T follicular helper cell (primary cell): ENCODE measurements around the gene RASGRP3.
A peak's percentile ranks its signal among the peaks of the same experiment; 100 is the strongest.

Experiments used
- DNase-seq: peaks from one replicate; pipeline ENCODE4 v3.0.0-alpha.2; 2020; ENCODE audit warnings: low read depth

The RASGRP3 gene

DNA sequence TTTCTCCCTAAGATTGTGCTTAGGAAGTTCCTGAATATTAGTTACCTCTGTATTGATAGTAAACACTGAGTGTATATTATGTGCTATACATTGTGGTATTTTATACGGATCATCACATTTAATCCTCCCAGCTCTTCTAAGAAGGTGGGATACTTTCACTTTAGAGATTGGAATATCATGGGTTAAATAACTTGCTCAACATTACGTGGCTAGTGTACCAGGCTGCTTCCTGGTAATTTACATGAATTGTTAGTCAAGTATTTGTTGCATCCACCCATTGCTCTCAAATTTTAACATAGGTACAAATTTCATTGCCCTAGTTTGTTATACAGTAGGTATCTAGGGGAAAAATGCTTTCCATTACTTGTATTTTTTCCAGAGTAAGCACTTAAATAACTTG is 101.2 kb downstream of the RASGRP3 start:
- DNase-seq, result no peak

DNA sequence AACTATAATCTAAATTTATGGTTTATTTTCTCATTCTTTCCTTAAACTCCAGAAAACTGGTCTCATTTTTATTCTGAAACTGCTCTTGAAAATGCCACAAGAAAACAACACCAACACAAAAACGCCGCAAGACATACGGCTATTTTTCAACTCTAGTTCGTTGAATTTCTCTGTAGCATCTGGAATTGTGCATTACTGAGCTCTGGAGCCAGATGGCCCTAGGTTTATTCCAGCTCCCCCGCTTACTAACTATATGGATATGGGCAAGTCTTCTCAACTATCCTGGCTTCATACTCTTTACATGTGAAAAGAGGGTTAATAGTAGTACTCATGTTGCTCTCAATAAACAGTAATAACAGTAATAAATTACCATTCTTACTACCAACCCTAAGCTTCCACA is 102.8 kb downstream of the RASGRP3 start:
- no peak for DNase-seq

DNA sequence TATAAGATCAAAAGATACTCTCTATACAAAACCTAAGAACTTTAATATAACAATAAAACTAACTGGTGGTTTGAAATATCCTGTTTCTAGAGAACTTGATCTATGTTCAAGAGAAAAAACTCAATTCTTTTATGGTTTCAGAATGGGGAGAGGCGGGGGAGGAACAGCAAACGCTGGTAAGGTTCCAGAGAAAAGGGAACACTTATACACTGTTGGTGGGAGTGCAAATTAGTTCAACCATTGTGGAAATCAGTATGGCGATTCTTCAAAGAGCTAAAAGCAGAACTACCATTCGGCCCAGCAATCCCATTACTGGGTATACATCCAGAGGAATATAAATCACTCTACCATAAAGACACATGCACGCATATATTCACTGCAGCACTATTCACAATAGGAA is 105.4 kb downstream of the RASGRP3 start:
- no peak for DNase-seq

GRCh38 chr2:33583194-33583938 is 106.9 kb downstream of the RASGRP3 start:
- no peak for DNase-seq

DNA sequence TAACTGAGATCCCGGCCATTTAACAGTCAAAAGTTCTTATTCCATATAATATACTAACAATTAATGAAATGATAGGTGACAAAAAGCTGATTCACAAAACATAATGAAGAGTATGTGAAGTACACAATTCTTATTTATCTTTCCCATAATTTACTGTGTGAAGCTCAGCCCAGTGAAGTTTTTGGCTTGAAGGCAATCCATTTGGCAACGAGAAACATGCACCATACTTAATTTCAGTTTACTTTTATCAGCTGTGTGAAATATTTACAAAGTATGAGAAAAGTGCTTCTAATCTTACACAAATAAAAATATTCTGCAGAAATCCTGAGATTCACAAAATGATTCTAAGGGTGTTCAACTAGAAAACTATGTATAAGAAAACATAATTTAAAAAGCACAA is 110.3 kb downstream of the RASGRP3 start:
- DNase-seq, result no peak

GRCh38 chr2:33588232-33588631 is 111.8 kb downstream of the RASGRP3 start:
- no peak for DNase-seq

GRCh38 chr2:33589444-33589843 is 113.0 kb downstream of the RASGRP3 start:
- no peak for DNase-seq

GRCh38 chr2:33595385-33595784 is 118.9 kb downstream of the RASGRP3 start:
- DNase-seq, result no peak

DNA sequence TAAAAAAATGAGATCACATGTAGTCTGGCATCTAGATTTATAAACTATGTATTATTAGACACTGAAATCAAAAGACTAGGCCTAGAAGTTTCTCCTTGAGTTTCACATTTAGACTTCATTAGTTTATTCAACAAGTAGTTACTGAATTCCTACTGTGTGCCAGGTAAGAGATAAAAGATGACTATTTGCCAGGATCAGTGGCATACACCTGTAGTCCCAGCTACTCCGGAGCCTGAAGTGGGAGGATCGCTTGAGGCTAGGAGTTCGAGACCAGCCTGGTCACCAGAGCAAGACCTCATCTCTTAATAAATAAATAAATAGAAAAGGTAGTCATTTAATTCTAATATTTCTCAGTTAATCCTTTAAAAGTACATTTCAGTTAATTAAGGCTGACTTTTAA is 120.6 kb downstream of the RASGRP3 start:
- DNase-seq, result no peak

DNA sequence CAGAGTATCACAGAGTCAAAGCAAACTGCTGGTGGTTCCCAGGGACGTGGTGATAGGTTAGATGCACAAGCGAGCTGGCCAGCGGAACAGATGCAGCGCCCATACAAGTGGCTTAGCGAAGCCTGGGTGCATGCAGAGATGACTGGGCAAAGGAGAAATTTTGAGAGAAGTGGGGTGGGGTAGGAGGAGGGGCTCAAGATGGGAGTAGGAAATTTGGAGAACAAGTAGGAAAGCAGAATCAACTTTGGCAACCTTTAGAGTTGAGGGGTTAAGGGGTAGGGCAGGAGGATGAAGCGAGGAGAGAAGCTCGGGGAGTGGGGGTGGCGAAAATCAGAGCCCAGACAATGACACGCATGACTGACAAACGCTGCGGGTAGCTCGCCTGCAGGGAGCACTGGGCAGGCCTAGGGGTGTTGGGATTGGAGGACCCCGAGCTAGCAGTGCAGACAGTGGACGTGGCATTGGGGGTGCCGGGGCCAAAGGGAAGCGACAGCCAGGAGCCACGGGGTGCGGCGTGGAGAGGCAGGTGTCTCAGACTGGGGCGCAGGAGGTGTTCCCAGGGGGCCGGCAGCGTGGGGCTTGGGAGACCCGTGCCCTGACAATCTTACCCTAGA is 122.2 kb downstream of the RASGRP3 start:
- DNase-seq, result peak; percentile 12

- DNase-seq, result peak; percentile 97
These were observed 122.9 kb downstream of the RASGRP3 start, which contains the start of gene FAM98A for GRCh38 chr2:33599175-33599942. TSS of gene FAM98A (minus strand) at chr2:33599299. CDS start at chr2:33599221, 78 bp downstream.

GRCh38 chr2:33599943-33600192 is 123.4 kb downstream of the RASGRP3 start:
- no peak for DNase-seq

- DNase-seq, result no peak
These were observed 125.9 kb downstream of the RASGRP3 start for GRCh38 chr2:33602201-33602830.

DNA sequence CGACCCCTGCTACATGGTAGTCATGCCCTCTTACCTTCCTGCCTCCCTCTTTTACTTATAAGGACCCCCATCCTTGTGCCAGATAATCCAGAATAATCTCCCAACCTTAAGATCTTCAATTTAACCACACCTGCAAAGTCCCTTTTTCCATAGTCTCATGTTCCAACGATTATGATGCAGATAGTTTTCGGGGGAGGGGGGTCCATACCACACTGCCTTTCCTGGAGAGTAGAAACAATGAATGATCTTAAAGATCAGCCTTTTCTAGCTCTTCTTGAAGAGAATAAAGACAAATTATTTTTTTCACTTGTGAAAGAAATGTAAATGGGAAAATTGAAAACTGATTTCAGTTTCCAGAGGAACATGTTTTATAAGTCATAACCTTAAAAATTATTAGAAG is 127.0 kb downstream of the RASGRP3 start:
- DNase-seq, result no peak

- no peak for DNase-seq
These were observed 128.6 kb downstream of the RASGRP3 start for GRCh38 chr2:33605056-33605455.

GRCh38 chr2:33606100-33606499 is 129.7 kb downstream of the RASGRP3 start:
- no peak for DNase-seq

DNA sequence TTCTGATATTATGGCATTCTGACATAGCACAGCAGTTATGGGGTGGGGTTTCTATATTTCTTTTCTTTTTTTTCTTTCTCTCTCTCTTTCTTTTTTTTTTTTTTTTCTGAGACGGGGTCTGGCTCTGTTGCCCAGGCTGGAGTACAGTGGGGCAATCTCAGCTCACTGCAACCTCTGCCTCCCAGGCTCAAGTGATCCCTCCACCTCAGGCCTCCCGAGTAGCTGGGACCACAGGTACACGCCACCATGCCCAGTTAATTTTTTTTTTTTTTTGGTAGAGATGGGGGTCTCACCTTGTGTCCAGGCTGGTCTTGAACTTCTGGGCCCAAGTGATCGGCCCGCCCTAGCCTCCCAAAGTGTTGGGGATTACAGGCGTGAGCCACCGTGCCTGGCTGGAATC is 130.2 kb downstream of the RASGRP3 start:
- no peak for DNase-seq

DNA sequence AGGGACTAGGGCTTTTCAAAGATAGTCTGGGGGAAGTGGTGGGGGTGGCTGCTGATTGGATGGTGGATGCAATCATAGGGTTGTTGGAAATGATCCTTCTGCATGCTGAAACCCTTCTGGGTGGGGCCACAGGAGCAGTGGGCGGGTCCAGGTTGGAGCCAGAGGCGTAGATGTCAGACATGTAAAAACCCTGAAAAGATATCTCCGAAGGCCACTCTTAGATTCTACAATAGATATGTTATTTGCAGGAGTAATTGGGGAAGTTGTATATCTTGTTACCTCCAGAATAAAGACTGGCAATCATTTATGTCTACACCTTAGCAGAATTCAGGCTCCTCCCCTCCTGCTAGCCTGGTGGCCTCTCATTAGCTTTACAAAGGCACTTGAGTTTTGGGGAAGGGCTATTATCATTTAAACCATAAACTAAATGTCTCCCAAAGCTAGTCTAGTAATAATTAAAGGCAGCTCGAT is 130.8 kb downstream of the RASGRP3 start:
- DNase-seq, result no peak

DNA sequence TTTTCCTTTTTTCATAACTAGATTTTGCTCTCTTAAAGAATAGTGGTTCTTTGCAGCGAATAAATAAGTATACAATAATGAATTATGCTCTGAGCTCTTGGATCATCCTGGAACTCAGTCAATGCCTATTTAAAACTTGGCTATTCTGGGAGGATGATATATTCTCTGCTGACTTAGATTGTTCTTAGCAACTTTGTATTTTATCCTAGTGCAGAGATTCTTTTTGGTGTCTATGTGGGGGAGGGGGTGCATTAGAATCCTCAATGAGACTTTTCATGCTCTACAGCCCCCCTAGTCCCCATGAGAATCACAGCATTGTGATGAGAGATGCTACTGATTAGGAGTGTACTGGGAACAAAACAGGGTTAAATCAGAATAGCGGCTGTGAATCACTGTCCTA is 131.5 kb downstream of the RASGRP3 start:
- DNase-seq, result no peak

- DNase-seq, result no peak
These were observed 137.7 kb downstream of the RASGRP3 start for GRCh38 chr2:33614190-33614589.
